ENCODE results near the gene MYO18A. TPM values are rescaled to one million over a fixed set of nuclear protein-coding genes. Genes with fewer than 3 reads are reported as not detected.

The MYO18A gene
- total RNA-seq (2012; rRNA removed) (39.1 and 40.0 TPM in 2 replicates), polyA plus RNA-seq (2012; rRNA removed) (22.4 and 22.9 TPM in 2 replicates), Bru-seq, nascent RNA (percentile 75 among the genes with signal in this experiment), BruChase-seq, experiment 1, labeled RNA remaining after a 6-hour chase (percentile 83 among the genes with signal in this experiment), BruChase-seq, experiment 2, labeled RNA remaining after a 2-hour chase (percentile 80 among the genes with signal in this experiment)
- polyA plus RNA-seq (2012; cell fraction: cytosol; rRNA removed) = 12.8 and 19.0 TPM in 2 replicates
- polyA plus RNA-seq (2012; cell fraction: nucleus; rRNA removed; ENCODE audit: low replicate concordance) = 95.5 and 141 TPM in 2 replicates
- long read RNA-seq, partial matches to known transcripts = 29 of 39 reads
- long read RNA-seq, other reads (novel, unspliced or antisense) = 10 of 39 reads

DNA sequence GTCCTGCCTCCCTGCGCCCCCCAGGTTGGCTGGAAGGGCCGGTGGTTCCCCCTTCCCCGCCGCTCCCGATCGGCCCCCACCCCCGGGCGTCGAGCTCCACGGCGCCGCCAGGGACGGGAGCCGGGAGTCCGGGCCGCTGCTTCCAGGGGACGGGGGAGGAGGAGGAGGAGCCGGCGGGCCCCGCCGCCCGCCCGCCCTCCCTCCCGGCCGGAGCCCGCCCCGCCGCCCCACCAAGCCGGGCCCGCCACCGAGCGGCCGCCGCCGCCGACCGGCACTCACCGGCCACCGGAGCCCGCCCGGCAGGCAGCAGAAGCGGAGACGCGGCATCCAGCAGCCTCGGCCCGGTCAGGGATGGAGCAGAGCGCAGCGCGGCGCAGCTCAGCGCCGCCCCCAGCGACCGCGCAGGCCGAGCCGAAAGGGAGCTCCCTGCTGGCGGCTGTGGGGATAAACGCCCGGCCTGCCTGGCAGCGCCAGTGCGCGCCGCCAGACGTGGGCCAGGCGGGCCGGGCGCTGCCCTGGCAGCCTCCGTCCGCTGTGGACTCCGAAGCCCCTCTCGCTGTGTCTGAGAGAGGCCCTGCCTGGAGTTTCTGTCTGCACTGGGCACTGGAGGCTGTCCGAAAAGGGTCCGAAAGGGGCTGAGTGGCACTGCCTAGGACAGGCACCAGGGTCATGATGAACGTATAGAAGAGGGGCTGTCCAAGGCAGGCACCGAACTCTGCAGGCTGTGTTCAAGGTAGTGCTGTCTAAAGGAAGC, at the start of gene MYO18A:
TSS of gene MYO18A (minus strand) at position 365 of the 754 bp plus-strand sequence. CDS start 13,458 bp downstream, outside the sequence.
- Histone ChIP-seq H2BK15ac (ENCODE audit: low read depth, low read length) (peak within 1 kb of the TSS; percentile 34; the same call in 2 of the 3 replicates), H2BK120ac (ENCODE audit: low read depth, low read length) (peak within 1 kb of the TSS; percentile 91), H3K27me3 (ENCODE audit: control insufficient read depth, insufficient read depth, low read length) (no peaks in the 10 kb centered on the region), H4K5ac (ENCODE audit: low read depth, low read length) (peak within 1 kb of the TSS; percentile 96), H2AFZ (replicated peaks; ENCODE audit: low read length, poor library complexity) (peak within 1 kb of the TSS; percentile 96), H4K20me1 (ENCODE audit: insufficient read depth, low read length) (0 out of 2 replicates have a peak, but pooled peaks cover 3% of the 10 kb centered on the region), H3K9me3 (ENCODE audit: control insufficient read depth, insufficient read depth, low read length) (no peaks in the 10 kb centered on the region), H2AK9ac (replicated peaks; ENCODE audit: low read depth, low read length, poor library complexity) (peak within 1 kb of the TSS; percentile 95), H3K79me1 (ENCODE audit: low read depth in 1 of 2, low read length in 2 of 2) (peaks cover 27 to 43% of the 10 kb centered on the region in 2 experiments), H2AK5ac (ENCODE audit: low read depth, low read length) (peak within 1 kb of the TSS; percentile 63), H3K23ac (ENCODE audit: low read depth, low read length) (peak within 1 kb of the TSS; percentile 87), H3K27ac (ENCODE audit: insufficient read depth, low read length) (peak within 1 kb of the TSS; percentile 84), H3K4me1 (ENCODE audit: control insufficient read depth, insufficient read depth, low read length) (peaks cover 29% of the 10 kb centered on the region), H3K56ac (ENCODE audit: extremely low read depth, insufficient read depth, low read length) (peak within 1 kb of the TSS; percentile 53; the same call in 1 of the 2 replicates), H3K14ac (replicated peaks; ENCODE audit: low read depth, low read length) (peak within 1 kb of the TSS; percentile 82), H3K36me3 (ENCODE audit: control insufficient read depth, insufficient read depth, low read length) (no peaks in the 10 kb centered on the region), H3K4me3 (ENCODE audit: insufficient read depth, low read depth, low read length) (peak within 1 kb of the TSS; percentile 79), H4K8ac (ENCODE audit: low read depth in 2 of 2, low read length in 2 of 2) (peak within 1 kb of the TSS; percentile 93 to 94), H3K4ac (ENCODE audit: low read depth, low read length) (peak within 1 kb of the TSS; percentile 95), H3K4me2 (ENCODE audit: low read depth, low read length) (peak within 1 kb of the TSS; percentile 96), H3K9me1 (ENCODE audit: insufficient read depth, low read length) (no peaks in the 10 kb centered on the region; the same call in 1 of the 2 replicates), H3K9ac (ENCODE audit: low read depth, low read length) (peak within 1 kb of the TSS; percentile 82), H4K91ac (ENCODE audit: insufficient read depth, low read depth, low read length) (peak within 1 kb of the TSS; percentile 85), H3K18ac (ENCODE audit: low read depth, low read length) (peak within 1 kb of the TSS; percentile 94), H2BK5ac (ENCODE audit: low read depth, low read length, poor library complexity, severe bottlenecking) (peak within 1 kb of the TSS; percentile 78), H2BK20ac (ENCODE audit: low read depth, low read length) (peak within 1 kb of the TSS; percentile 77; the same call in 1 of the 2 replicates)
- dilution Hi-C loops (cut with HindIII; ENCODE audit: low sequenced_read_pairs, unreplicated experiment) (no loop called here), in situ Hi-C loops (cut with MboI; ENCODE audit: low sequenced_read_pairs) (no loop called here), intact Hi-C loops (cut with micrococcal nuclease) (loop anchor here (1.0 kb wide), 3 partner anchors 31 to 56 kb away; no protein-coding TSS in a partner anchor)
- no TSS peak for BruUV-seq (replicated peaks)
- DNase-seq = peak; percentile 71
- ATAC-seq (ENCODE audit: low read depth) = peak; percentile 94
- CTCF ChIA-PET = interaction anchor here (0.6 to 3.8 kb wide), 18 partner anchors 10 to 112 kb away, joined by 3 to 25 read pairs (median 4); no protein-coding TSS in a partner anchor
- TF ChIP-seq MAZ (IDR thresholded peaks at IDR 0.05; ENCODE audit: borderline replicate concordance, low read depth, low read length) (peak; percentile 79), SMC3 (IDR thresholded peaks at IDR 0.05; ENCODE audit: low read depth, low read length) (peak; percentile 74), RAD21 (IDR thresholded peaks at IDR 0.05; ENCODE audit: low read length) (peak; percentile 71), RCOR1 (IDR thresholded peaks at IDR 0.05; ENCODE audit: insufficient replicate concordance, low read length) (no peak), RFX5 (IDR thresholded peaks at IDR 0.05; ENCODE audit: low read depth, low read length) (no peak), MXI1 (IDR thresholded peaks at IDR 0.05; ENCODE audit: borderline replicate concordance, low read depth, low read length) (peak; percentile 53; the same call in 1 of the 2 replicates), CEBPB (IDR thresholded peaks at IDR 0.05; ENCODE audit: low read depth, low read length) (no peak)
- TF ChIP-seq, protein P1, sequence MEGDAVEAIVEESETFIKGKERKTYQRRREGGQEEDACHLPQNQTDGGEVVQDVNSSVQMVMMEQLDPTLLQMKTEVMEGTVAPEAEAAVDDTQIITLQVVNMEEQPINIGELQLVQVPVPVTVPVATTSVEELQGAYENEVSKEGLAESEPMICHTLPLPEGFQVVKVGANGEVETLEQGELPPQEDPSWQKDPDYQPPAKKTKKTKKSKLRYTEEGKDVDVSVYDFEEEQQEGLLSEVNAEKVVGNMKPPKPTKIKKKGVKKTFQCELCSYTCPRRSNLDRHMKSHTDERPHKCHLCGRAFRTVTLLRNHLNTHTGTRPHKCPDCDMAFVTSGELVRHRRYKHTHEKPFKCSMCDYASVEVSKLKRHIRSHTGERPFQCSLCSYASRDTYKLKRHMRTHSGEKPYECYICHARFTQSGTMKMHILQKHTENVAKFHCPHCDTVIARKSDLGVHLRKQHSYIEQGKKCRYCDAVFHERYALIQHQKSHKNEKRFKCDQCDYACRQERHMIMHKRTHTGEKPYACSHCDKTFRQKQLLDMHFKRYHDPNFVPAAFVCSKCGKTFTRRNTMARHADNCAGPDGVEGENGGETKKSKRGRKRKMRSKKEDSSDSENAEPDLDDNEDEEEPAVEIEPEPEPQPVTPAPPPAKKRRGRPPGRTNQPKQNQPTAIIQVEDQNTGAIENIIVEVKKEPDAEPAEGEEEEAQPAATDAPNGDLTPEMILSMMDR (conservative IDR thresholded peaks at IDR 0.05; ENCODE audit: low read depth, low read length) = peak; percentile 98
- WGBS, 2 experiments (ENCODE audit: extremely low coverage in 2 of 2, insufficient read length in 1 of 2) = 0% methylated on average over 26 of the region's 76 CpGs; no CpG with 5 or more reads in 1 of the 2 experiments
- POLR2A ChIA-PET (ENCODE audit: unreplicated experiment) = interaction anchor here (0.6 to 1.3 kb wide), 5 partner anchors 12 to 500 kb away, joined by 3 to 12 read pairs (median 5); no protein-coding TSS in a partner anchor

All from IMR-90 (cell line).